Activated CD8-positive, alpha-beta memory T cell treated with anti-CD3 and anti-CD28 coated beads for 36 hours (primary cell): ENCODE measurements around the gene PELI3. TPM values are rescaled to one million over a fixed set of nuclear protein-coding genes. Genes with fewer than 3 reads are reported as not detected.

Source experiments
- CTCF ChIA-PET: fragments of 350-600 bp; sonication (Branson Sonifier 250); formaldehyde crosslinking; loops from one replicate; lab custom pipeline; 2021; ENCODE audit warnings: antibody characterized with exemption; lab: Charles Lee
- POLR2A ChIA-PET: fragments of 350-600 bp; sonication (Branson Sonifier 250); formaldehyde crosslinking; loops from one replicate; lab custom pipeline; 2021; ENCODE audit warnings: antibody characterized with exemption; lab: Charles Lee
- total RNA-seq, 2 experiments: library from RNA; stranded (reverse); gene quantifications; one replicate each; pipeline ENCODE4 v1.2.3, GENCODE V29; 2021

The PELI3 gene
- total RNA-seq, 2 experiments from 2014 or later: 7.9 to 8.2 TPM

DNA sequence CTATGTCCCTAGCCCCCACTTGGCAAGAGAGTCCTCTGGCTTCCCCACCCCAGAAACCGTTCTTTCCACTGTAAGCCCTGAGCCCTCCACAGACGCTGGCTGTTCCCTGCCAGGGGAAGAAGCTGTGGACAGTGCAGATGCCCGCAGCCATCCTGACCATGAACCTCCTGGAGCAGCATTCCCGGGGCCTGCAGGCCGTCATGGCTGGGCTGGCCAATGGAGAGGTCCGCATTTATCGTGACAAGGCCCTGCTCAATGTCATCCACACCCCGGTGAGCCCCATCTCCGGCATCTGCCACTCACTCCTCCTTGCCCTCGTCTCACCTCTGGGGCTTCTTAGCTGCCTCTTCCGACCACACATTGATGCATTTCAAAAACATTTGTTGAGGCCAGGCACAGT, 56.9 kb downstream of the PELI3 start:
- CTCF ChIA-PET: no interaction called here

DNA sequence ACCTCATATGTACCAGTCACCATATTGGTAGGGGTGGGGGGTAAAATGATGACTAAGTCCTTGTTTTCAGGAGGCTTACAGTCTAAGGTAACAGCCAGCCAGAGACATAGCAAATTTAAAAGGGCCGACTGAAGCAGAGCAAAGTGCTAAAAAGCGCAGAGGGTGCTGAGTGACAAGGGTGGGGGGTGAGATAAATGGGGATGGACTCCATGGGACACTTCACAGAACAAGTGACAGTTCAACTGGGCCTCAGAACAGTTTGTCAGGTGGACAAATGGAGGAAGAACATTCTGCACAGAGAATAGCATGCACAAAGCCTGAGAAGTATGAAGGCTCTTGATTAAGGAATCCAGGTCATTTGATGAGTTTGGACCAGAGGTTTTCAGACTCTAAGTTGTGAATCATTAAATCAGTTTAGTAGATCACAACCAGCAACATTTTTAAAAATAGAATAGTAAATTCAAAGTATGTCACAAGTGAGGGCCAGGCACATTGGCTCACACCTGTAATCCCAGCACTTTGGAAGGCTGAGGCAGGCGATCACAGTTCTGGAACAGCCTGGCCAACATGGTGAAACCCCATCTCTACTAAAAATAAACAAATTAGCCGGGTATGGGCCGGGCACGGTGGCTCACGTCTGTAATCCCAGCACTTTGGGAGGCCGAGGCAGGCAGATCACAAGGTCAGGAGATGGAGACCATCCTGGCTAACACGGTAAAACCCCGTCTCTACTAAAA, 57.8 kb downstream of the PELI3 start:
- CTCF ChIA-PET: no interaction called here
- POLR2A ChIA-PET: no interaction called here

More for the DNA sequence above, 56.9 kb downstream of the PELI3 start:
- POLR2A ChIA-PET: no interaction called here

Other genes starting within 250 kb of the PELI3 start
- gene KLC2, start 209.2 kb upstream of the PELI3 start, total RNA-seq: 10 to 100 TPM; 57.4 to 59.5 TPM
- gene RAB1B, start 198.3 kb upstream of the PELI3 start, total RNA-seq: 100 to 1,000 TPM; 118 TPM
- 1 to 10 TPM; 2.4 to 3.5 TPM for gene CNIH2, start 188.7 kb upstream of the PELI3 start, total RNA-seq
- gene YIF1A, start 177.8 kb upstream of the PELI3 start, total RNA-seq: 10 to 100 TPM; 78.6 to 83.3 TPM
- gene TMEM151A, start 175.0 kb upstream of the PELI3 start, total RNA-seq: not detected
- 1 to 10 TPM; 5.2 to 5.6 TPM for gene CD248, start 149.9 kb upstream of the PELI3 start, total RNA-seq
- under 1 TPM; 0.53 to 0.75 TPM for gene RIN1, start 130.5 kb upstream of the PELI3 start, total RNA-seq
- 10 to 100 TPM; 57.1 to 59.3 TPM for gene BRMS1, start 121.8 kb upstream of the PELI3 start, total RNA-seq
- 10 to 100 TPM; 11.7 to 13.4 TPM for gene B4GAT1, start 119.3 kb upstream of the PELI3 start, total RNA-seq
- gene SLC29A2, start 95.1 kb upstream of the PELI3 start, total RNA-seq: 10 to 100 TPM; 12.1 to 13.0 TPM
- not detected for gene NPAS4, start 45.9 kb upstream of the PELI3 start, total RNA-seq
- 100 to 1,000 TPM; 154 to 157 TPM for gene MRPL11, start 28.1 kb upstream of the PELI3 start, total RNA-seq
- gene DPP3, start 13.5 kb downstream of the PELI3 start, total RNA-seq: 10 to 100 TPM; 68.6 to 72.3 TPM
- gene BBS1, start 43.7 kb downstream of the PELI3 start, total RNA-seq: 10 to 100 TPM; 17.8 to 19.3 TPM
- gene ZDHHC24, start 79.1 kb downstream of the PELI3 start, total RNA-seq: 10 to 100 TPM; 14.4 to 15.3 TPM
- gene ACTN3, start 80.0 kb downstream of the PELI3 start, total RNA-seq: under 1 TPM; 0.08 to 0.23 TPM
- gene CTSF, start 101.7 kb downstream of the PELI3 start, total RNA-seq: 1 to 10 TPM; 3.2 to 3.3 TPM
- gene CCDC87, start 126.2 kb downstream of the PELI3 start, total RNA-seq: under 1 TPM; 0.13 to 0.21 TPM
- 10 to 100 TPM; 24.6 to 25.4 TPM for gene CCS, start 126.3 kb downstream of the PELI3 start, total RNA-seq
- 100 to 1,000 TPM; 155 to 158 TPM for gene RBM14, start 149.7 kb downstream of the PELI3 start, total RNA-seq
- gene RBM4, start 171.8 kb downstream of the PELI3 start, total RNA-seq: 100 to 1,000 TPM; 112 to 119 TPM
- gene RBM4B, start 211.0 kb downstream of the PELI3 start, total RNA-seq: 10 to 100 TPM; 17.2 to 18.1 TPM